Transverse colon (tissue), 4 donors: ENCODE data around the gene RPS6KA3. TPM values are rescaled to one million over a fixed set of nuclear protein-coding genes. Genes with fewer than 3 reads are reported as not detected.
A peak's percentile ranks its signal among the peaks of the same experiment; 100 is the strongest.

Experiments used
- DNase-seq: peaks from one replicate; pipeline ENCODE4 v3.0.0-alpha.2; 2019
- H3K27ac ChIP-seq, 4 donors: fragments of 200-600 bp; sonication (generic); 2 replicates each; pipeline ENCODE4 v1.5.1; 2016 to 2018; ENCODE audit warnings: inconsistent platforms in 4 of 4
- H3K27me3 ChIP-seq: fragments of 200-600 bp; sonication (generic); 2 replicates; pipeline ENCODE4 v1.5.1; 2017; ENCODE audit warnings: inconsistent platforms
- H3K36me3 ChIP-seq, 4 donors: fragments of 200-600 bp; sonication (generic); 2 replicates each; pipeline ENCODE4 v1.5.1; 2017 to 2019; ENCODE audit warnings: inconsistent platforms in 4 of 4
- H3K4me1 ChIP-seq, 4 donors: fragments of 200-600 bp; sonication (generic); 2 replicates each; pipeline ENCODE4 v1.5.1; 2017 to 2020; ENCODE audit warnings: inconsistent platforms in 4 of 4
- H3K4me3 ChIP-seq, 4 donors: fragments of 200-600 bp; sonication (generic); 1 replicate in 1 of 4; 2 replicates in 3 of 4; pipeline versions ENCODE4 v1.5.1 to v1.6.1; 2017 to 2019; ENCODE audit warnings: inconsistent platforms in 4 of 4
- H3K9me3 ChIP-seq, 2 donors: fragments of 200-600 bp; sonication (generic); 2 replicates each; pipeline ENCODE4 v1.5.1; 2017 to 2019; ENCODE audit warnings: inconsistent platforms in 2 of 2
- CTCF ChIP-seq, 5 experiments: fragments of 200-600 bp in 3 of 5; fragments of 450-650 bp in 2 of 5; sonication (generic) in 3 of 5; IDR thresholded peaks; 1 replicate in 2 of 5; 2 replicates in 3 of 5; pipeline ENCODE4 v1.5.1; 2016 to 2017; ENCODE audit warnings: antibody characterized with exemption in 5 of 5, inconsistent platforms in 3 of 5, mild to moderate bottlenecking in 2 of 5, moderate library complexity in 1 of 5
- EP300 ChIP-seq: sonication (generic); formaldehyde crosslinking; IDR thresholded peaks from one replicate; pipeline ENCODE4 v1.6.1; 2017; ENCODE audit warnings: antibody characterized with exemption, low read depth
- POLR2A ChIP-seq: fragments of 450-650 bp; IDR thresholded peaks from one replicate; pipeline ENCODE4 v1.6.1; 2016; ENCODE audit warnings: antibody characterized with exemption, mild to moderate bottlenecking, moderate library complexity
- POLR2AphosphoS5 ChIP-seq, 3 donors: sonication (generic); formaldehyde crosslinking; IDR thresholded peaks; one replicate each; pipeline ENCODE4 v1.6.1; 2016; ENCODE audit warnings: antibody characterized with exemption in 3 of 3
- WGBS, 2 donors: methylation state at CpG; one replicate each; pipeline ENCODE4 v1.1.5; 2018; ENCODE audit warnings: low coverage in 1 of 2; 5-methylcytosine and 5-hydroxymethylcytosine counted together
- in situ Hi-C, 4 donors: fragments of 200-750 bp; cut with MboI; loops; one replicate each; pipeline versions ENCODE4 v1.15.0 to v1.15.1; 2017; ENCODE audit warnings: low sequenced_read_pairs in 3 of 4, low pct_ligation_motif_present in 1 of 4, low pct_unique_long_range_greater_than_20kb in 1 of 4
- intact Hi-C: fragments of 100-400 bp; cut with DNase I; formaldehyde crosslinking; loops from one replicate; pipeline ENCODE4 v1.15.1; 2023; ENCODE audit warnings: low total_unique reads
- total RNA-seq, 4 donors: library from RNA; depleted of rRNA; stranded (reverse); fragments of >200 nt; gene quantifications; one replicate each; pipeline ENCODE4 v1.1.0, GENCODE V29; 2016

RPS6KA3 gene
- total RNA-seq, 4 donors from 2014 or later: 28.7 to 73.0 (median 49.8) TPM

GRCh38 chrX:20118065-20118824 is 148.5 kb downstream of the RPS6KA3 start:
- 24 to 37% methylated on average over 4 to 12 of the region's 12 CpGs for WGBS, 2 donors
- intact Hi-C loops (no loop called here), in situ Hi-C loops (loop anchor here in 1 of 4 donors (25.0 kb wide), 1 partner anchor 206 kb away; no protein-coding TSS in a partner anchor)
- H3K27ac ChIP-seq: peak overlapping the region in 1 of 4 donors; percentile 9
- peaks cover 17% of the 10 kb centered on the region for H3K27me3 ChIP-seq
- H3K4me1 ChIP-seq: peaks cover 0 to 12% (median 4%) of the 10 kb centered on the region in 4 donors
- H3K36me3 ChIP-seq: no peaks in the 10 kb centered on the region
- DNase-seq: peak; percentile 45
- TF ChIP-seq POLR2AphosphoS5 (IDR thresholded peaks at IDR 0.05): no peak
- no peak for TF ChIP-seq CTCF (IDR thresholded peaks at IDR 0.05)
- TF ChIP-seq EP300: no peak
- TF ChIP-seq POLR2A: no peak
- no peaks in the 10 kb centered on the region for H3K9me3 ChIP-seq
- H3K4me3 ChIP-seq: no peak overlapping the region

- Histone ChIP-seq H3K27ac (no peak within 1 kb of the TSS), H3K9me3 (no peaks in the 10 kb centered on the region), H3K4me1 (peaks cover 0 to 12% (median 4%) of the 10 kb centered on the region in 4 donors), H3K27me3 (peaks cover 17% of the 10 kb centered on the region), H3K36me3 (no peaks in the 10 kb centered on the region), H3K4me3 (peak within 1 kb of the TSS in 3 of 4 donors; percentile 15 to 42 (median 27))
- in situ Hi-C loops: loop anchor here in 1 of 4 donors (25.0 kb wide), 1 partner anchor 204 kb away; no protein-coding TSS in a partner anchor
- intact Hi-C loops: no loop called here
- no peak for TF ChIP-seq EP300
- no peak for TF ChIP-seq CTCF (IDR thresholded peaks at IDR 0.05)
- no peak for TF ChIP-seq POLR2A
- TF ChIP-seq POLR2AphosphoS5 (IDR thresholded peaks at IDR 0.05): no peak
- WGBS, 2 donors: 72% methylated on average over 91 of the region's 91 CpGs; no CpG with 5 or more reads in 1 of the 2 donors
- DNase-seq: no peak
These were observed 150.0 kb downstream of the RPS6KA3 start, which contains the start of gene MAP7D2 for GRCh38 chrX:20116577-20117240. Gene MAP7D2, minus strand, starts transcription at chrX:20116907. Its CDS starts 28 bp downstream, at chrX:20116879.

- H3K9me3 ChIP-seq: no peaks in the 10 kb centered on the region
- no peaks in the 10 kb centered on the region for H3K36me3 ChIP-seq
- WGBS, 2 donors: 52% methylated on average over 47 of the region's 47 CpGs; no CpG with 5 or more reads in 1 of the 2 donors
- no peak overlapping the region for H3K27ac ChIP-seq
- in situ Hi-C loops: loop anchor here in 1 of 4 donors (25.0 kb wide), 1 partner anchor 204 kb away; no protein-coding TSS in a partner anchor
- intact Hi-C loops: no loop called here
- H3K27me3 ChIP-seq: peaks cover 17% of the 10 kb centered on the region
- peaks cover 0 to 12% (median 4%) of the 10 kb centered on the region in 4 donors for H3K4me1 ChIP-seq
- peak overlapping the region in 3 of 4 donors; percentile 15 to 42 (median 27) for H3K4me3 ChIP-seq
- DNase-seq: no peak
- TF ChIP-seq POLR2AphosphoS5 (IDR thresholded peaks at IDR 0.05): no peak
- TF ChIP-seq EP300: no peak
- no peak for TF ChIP-seq CTCF (IDR thresholded peaks at IDR 0.05)
- no peak for TF ChIP-seq POLR2A
These were observed 150.6 kb downstream of the RPS6KA3 start for GRCh38 chrX:20116087-20116576.
